ENCODE data around the gene TOM1. TPM values are rescaled to one million over a fixed set of nuclear protein-coding genes. Genes with fewer than 3 reads are reported as not detected.
"Not testable (repeated sequence)": the region's sequence is repeated elsewhere in the genome, so short reads cannot be mapped to it uniquely, and the experiment has no call there.

TOM1 gene
- total RNA-seq, 1 experiment from 2014 or later, result 28.2 TPM

DNA sequence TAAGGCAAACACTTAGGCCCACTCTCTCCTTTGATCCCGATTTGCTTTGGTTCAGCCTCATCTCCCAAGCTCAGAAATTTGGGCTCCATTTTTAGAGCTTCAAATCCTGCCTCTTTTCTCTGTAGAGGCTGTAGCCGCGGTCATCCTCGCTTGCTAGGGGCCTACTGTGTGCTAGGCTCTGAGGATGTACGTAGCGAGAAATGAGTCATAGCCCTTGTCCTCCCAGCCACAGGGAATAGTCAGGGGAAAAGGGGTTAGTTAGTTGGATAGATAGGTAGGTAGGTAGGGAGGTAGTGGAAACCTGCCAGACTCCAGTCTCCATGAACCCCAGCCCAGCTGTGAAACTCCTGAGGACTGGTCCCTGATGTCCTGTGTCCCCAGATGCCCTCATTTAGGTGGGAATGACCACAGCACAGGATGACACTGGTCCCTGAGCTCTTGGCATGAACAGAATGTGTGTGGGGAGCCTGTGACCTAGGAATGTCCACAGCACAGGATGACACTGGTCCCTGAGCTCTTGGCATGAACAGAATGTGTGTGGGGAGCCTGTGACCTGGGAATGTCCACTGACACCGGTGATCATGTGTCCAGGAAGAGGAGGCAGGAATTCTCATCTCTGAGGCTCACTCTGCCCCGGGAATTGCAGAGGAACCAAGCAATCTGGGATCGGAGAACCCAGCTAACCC is 59.8 kb downstream of the TOM1 start:
- no peak for DNase-seq (ENCODE audit: unreplicated experiment)
- ChIA-PET POLR2A (interaction anchor here (1.2 kb wide), 1 partner anchor 9 kb away, joined by 3 read pairs; no protein-coding TSS in a partner anchor), CTCF (interaction anchor here (0.6 to 1.4 kb wide), 4 partner anchors 9 to 263 kb away, joined by 5 to 8 read pairs (median 5); no protein-coding TSS in a partner anchor)
- Mint-ChIP-seq H3K27ac (ENCODE audit: low read depth, unreplicated experiment) (no peak overlapping the region), H3K4me1 (ENCODE audit: insufficient read depth, unreplicated experiment) (peaks cover 6% of the 10 kb centered on the region), H3K4me3 (ENCODE audit: unreplicated experiment) (no peak overlapping the region), H3K36me3 (ENCODE audit: insufficient read depth, unreplicated experiment) (no peaks in the 10 kb centered on the region), H3K27me3 (ENCODE audit: insufficient read depth, unreplicated experiment) (no peaks in the 10 kb centered on the region), H3K9me3 (ENCODE audit: unreplicated experiment) (no peaks in the 10 kb centered on the region)
- no TSS peak for BruUV-seq (replicated peaks)
- TF ChIP-seq, protein P1, sequence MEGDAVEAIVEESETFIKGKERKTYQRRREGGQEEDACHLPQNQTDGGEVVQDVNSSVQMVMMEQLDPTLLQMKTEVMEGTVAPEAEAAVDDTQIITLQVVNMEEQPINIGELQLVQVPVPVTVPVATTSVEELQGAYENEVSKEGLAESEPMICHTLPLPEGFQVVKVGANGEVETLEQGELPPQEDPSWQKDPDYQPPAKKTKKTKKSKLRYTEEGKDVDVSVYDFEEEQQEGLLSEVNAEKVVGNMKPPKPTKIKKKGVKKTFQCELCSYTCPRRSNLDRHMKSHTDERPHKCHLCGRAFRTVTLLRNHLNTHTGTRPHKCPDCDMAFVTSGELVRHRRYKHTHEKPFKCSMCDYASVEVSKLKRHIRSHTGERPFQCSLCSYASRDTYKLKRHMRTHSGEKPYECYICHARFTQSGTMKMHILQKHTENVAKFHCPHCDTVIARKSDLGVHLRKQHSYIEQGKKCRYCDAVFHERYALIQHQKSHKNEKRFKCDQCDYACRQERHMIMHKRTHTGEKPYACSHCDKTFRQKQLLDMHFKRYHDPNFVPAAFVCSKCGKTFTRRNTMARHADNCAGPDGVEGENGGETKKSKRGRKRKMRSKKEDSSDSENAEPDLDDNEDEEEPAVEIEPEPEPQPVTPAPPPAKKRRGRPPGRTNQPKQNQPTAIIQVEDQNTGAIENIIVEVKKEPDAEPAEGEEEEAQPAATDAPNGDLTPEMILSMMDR (IDR thresholded peaks at IDR 0.05; ENCODE audit: unreplicated experiment), result no peak
- intact Hi-C loops (cut with micrococcal nuclease), result loop anchor here (2.0 kb wide), 1 partner anchor 21 kb away; the partner anchor contains the start of gene HMOX1

DNA sequence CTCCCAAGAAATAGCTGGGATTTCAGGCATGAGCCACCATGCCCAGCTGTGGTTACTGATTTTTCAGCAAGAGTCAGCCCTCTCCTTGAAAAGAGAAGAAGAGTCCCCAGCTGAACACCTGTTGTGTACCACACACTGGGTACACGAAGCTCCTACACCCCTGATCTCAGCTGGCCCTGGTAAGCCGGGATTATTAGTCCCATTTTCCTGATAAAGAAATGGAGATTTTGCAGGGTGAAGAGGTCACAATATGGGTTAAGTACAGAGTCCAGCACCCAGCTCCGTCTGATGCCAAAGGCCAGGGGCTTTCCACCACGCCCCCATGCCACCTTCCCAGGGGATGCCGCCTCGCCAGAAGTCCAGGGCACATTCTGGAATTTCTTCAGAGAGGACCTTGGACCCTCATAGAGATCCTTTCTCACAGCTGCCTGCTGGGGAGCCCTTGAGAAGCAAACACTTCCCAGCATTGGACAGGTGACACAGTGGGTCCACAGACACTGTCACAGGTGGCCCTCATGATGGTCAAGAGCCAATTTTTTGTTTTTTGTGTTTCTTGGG is 61.4 kb downstream of the TOM1 start:
- H3K27me3 Mint-ChIP-seq (ENCODE audit: insufficient read depth, unreplicated experiment), result no peaks in the 10 kb centered on the region
- no peaks in the 10 kb centered on the region for H3K9me3 Mint-ChIP-seq (ENCODE audit: unreplicated experiment)
- peaks cover 8% of the 10 kb centered on the region for H3K4me1 Mint-ChIP-seq (ENCODE audit: insufficient read depth, unreplicated experiment)
- TF ChIP-seq, protein P1 (IDR thresholded peaks at IDR 0.05; ENCODE audit: unreplicated experiment), result no peak
- H3K36me3 Mint-ChIP-seq (ENCODE audit: insufficient read depth, unreplicated experiment), result no peaks in the 10 kb centered on the region
- DNase-seq (ENCODE audit: unreplicated experiment), result no peak
- no peak overlapping the region for H3K27ac Mint-ChIP-seq (ENCODE audit: low read depth, unreplicated experiment)
- no peak overlapping the region for H3K4me3 Mint-ChIP-seq (ENCODE audit: unreplicated experiment)
- ChIA-PET POLR2A (no interaction called here), CTCF (interaction anchor here (0.6 kb wide), 2 partner anchors 26 to 28 kb away, joined by 3 to 5 read pairs; no protein-coding TSS in a partner anchor)
- intact Hi-C loops (cut with micrococcal nuclease), result no loop called here
- BruUV-seq (replicated peaks), result no TSS peak

DNA sequence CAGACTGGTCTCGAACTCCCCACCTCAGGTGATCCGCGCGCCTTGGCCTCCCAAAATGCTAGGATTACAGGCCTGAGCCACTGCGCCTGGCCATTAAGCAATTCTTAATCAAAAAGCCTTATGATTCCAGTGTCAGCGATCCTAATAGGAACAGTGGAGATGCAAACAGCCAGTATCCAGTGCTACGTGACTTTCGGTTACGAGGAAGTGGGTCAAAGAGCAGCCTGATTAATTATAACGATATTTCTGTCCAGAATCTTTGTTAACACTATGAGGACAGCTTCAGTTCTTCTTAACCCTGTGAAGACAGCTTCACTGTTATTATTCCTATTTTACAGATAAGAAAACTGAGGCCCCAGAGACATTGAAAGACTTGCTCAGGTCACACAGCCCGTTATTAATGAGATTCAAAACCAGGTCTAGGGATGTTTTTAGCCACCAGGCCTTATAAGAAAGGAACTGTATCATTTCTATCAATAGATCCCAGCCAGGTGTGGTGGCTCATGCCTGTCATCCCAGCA is 63.9 kb downstream of the TOM1 start:
- Mint-ChIP-seq H3K4me3 (ENCODE audit: unreplicated experiment) (no peak overlapping the region), H3K36me3 (ENCODE audit: insufficient read depth, unreplicated experiment) (no peaks in the 10 kb centered on the region), H3K27ac (ENCODE audit: low read depth, unreplicated experiment) (no peak overlapping the region), H3K27me3 (ENCODE audit: insufficient read depth, unreplicated experiment) (no peaks in the 10 kb centered on the region), H3K9me3 (ENCODE audit: unreplicated experiment) (no peaks in the 10 kb centered on the region), H3K4me1 (ENCODE audit: insufficient read depth, unreplicated experiment) (peaks cover 6% of the 10 kb centered on the region)
- intact Hi-C loops (cut with micrococcal nuclease), result no loop called here
- BruUV-seq (replicated peaks), result no TSS peak
- ChIA-PET POLR2A (interaction anchor here (0.8 kb wide), 1 partner anchor 12 kb away, joined by 4 read pairs; no protein-coding TSS in a partner anchor), CTCF (interaction anchor here (0.8 kb wide), 1 partner anchor 878 kb away, joined by 3 read pairs; no protein-coding TSS in a partner anchor)
- no peak for DNase-seq (ENCODE audit: unreplicated experiment)
- TF ChIP-seq, protein P1 (IDR thresholded peaks at IDR 0.05; ENCODE audit: unreplicated experiment), result no peak

DNA sequence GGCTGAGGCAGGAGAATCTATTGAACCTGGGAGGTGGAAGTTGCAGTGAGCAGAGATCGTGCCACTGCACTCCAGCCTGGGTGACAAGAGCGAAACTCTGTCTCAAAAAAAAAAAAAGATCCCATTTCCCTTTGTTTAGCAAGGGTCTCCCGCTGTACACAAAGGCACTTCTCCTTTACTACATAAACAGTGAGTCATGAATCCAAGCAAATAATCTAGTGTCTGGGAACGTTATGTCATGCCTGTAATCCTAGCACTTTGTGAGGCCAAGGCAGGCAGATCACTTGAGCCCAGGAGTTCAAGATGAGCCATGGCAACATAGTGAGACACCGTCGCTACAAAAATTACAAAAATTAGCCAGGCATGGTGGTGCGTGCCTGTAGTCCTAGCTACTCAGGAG is 64.5 kb downstream of the TOM1 start:
- ChIA-PET CTCF (interaction anchor here (1.3 kb wide), 1 partner anchor 16 kb away, joined by 3 read pairs; no protein-coding TSS in a partner anchor), POLR2A (interaction anchor here (0.8 kb wide), 1 partner anchor 13 kb away, joined by 4 read pairs; no protein-coding TSS in a partner anchor)
- BruUV-seq (replicated peaks); H3K9me3 Mint-ChIP-seq (ENCODE audit: unreplicated experiment); H3K4me3 Mint-ChIP-seq (ENCODE audit: unreplicated experiment); H3K27me3 Mint-ChIP-seq (ENCODE audit: insufficient read depth, unreplicated experiment); H3K4me1 Mint-ChIP-seq (ENCODE audit: insufficient read depth, unreplicated experiment); intact Hi-C loops (cut with micrococcal nuclease); H3K27ac Mint-ChIP-seq (ENCODE audit: low read depth, unreplicated experiment); H3K36me3 Mint-ChIP-seq (ENCODE audit: insufficient read depth, unreplicated experiment): not testable (repeated sequence)
- DNase-seq (ENCODE audit: unreplicated experiment), result peak; percentile 61

Measured in MCF 10A (cell line).